Stimulated activated CD8-positive, alpha-beta memory T cell treated with anti-CD3 and anti-CD28 coated beads, Interleukin-15, amount 100 ng/mL, for 24 hours (primary cell): Measurements from ENCODE around the gene BANF2.

Source experiments
- DNase-seq: peaks from one replicate; pipeline ENCODE4 v3.0.0-alpha.2; 2020; ENCODE audit warnings: low read depth

Gene BANF2

DNA sequence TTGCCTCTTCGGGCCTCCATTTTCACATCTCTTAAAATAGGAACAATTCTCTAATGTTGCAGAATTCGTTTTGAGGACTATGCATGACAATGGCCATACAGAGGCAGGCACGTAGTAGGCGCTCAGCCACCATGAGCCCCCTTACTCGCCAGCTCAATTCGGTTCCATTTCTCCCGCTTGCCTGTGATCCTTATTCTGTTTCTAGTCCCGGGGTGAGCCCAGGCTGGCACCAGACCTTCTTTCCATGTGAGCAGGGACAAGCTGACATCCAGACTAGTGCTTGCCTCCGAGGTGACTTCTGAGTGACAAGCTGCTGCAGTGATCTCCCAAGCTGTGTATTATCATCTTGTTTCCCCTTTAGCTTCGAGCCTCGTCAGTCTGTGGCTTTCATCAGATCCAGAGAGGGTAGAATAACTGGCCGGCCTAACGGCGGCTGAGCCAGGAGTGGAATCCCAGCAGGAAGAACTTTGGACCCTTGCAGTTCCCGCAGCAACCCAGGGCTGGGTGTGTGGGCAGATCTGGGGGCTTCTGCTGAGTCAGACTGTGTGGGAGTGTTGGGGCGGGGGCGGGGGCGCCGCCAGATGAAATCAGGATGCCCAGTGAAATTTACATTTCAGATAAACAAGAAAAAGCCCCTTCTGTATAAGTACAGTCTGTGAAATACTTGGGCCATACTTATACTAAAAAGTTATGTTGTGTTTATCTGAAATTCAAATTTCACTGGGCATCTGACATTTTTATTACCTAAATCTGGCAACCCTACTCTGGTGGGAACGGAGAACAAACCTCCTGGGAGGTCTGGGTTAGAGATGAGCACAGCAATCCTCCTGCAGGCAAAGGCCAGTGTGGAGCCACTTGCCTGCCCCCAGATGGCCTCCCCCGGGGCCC, 10.9 kb downstream of the BANF2 start:
- no peak for DNase-seq

DNA sequence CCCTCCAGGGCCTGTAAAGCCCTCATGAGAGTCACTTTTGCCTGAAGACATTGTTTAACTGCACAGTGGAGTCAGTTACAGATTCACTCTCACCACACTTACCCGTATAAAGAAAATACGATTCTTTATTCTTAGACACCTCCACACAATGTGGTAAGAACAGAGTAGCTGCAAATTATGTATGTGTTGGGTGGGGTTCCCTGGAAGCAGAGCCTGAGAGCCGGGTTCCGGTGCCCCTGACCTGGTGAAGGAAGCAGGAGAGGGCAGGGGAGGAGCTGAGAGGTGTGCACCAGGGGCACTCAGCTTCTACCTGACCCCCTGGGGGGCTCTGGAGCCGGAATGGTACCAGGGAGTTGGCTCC, 11.5 kb downstream of the BANF2 start:
- DNase-seq = no peak

DNA sequence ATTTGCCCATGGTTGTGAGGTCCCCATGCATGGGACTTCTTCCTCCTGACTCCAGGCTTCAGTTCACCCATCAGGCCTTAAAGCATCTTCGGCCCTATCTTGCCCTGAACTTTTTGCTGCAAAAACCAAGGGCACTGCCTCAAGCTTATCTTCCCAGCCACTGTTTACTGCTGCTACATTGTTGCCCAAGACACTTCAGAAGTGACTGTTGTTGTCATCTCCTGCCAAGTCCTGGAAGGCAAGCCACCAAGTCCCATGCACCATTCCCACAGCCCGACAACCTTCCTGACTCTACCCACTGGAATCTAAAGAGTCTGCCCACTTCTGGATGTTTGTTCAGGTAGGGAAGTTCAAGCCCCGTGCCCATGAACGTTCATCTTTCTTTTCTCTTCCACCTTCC, 12.4 kb downstream of the BANF2 start:
- DNase-seq = no peak

DNA sequence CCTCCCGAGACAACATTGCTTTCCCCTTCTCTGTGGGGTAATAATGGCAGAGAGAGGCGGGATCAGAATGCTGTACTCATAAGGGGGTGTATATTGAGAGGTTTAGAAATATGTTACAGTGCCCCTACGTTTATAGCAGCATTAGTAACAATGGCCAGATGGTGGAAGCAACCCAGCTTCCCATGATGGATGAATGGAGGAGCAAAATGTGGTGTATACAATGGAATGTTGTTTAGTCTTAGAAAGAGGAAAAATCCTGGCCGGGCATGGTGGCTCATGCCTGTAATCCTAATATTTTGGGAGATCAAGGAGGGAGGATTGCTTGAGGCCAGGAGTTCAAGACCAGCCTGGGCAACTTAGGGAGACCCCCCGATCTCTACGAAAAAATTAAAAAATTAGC, 12.9 kb downstream of the BANF2 start:
- DNase-seq = no peak

DNA sequence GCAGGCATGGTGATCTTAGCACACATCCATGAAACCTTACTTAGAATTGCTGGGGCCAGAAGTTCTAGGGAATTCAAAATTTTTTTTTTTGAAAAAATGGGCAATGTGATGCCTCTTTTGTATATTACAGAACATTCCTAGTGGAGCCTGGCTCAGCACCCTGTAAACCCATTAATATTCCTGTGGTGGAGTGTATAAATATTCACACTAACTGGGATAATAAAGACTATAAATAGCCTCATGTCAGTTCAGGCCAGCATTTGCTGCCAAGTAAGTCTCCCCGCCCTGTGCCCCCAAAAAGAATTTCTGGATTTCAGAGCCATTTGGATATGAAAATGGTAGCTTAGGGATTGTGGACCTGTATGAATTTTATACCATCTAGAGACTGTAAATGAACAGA, 14.8 kb downstream of the BANF2 start:
- DNase-seq = no peak

DNA sequence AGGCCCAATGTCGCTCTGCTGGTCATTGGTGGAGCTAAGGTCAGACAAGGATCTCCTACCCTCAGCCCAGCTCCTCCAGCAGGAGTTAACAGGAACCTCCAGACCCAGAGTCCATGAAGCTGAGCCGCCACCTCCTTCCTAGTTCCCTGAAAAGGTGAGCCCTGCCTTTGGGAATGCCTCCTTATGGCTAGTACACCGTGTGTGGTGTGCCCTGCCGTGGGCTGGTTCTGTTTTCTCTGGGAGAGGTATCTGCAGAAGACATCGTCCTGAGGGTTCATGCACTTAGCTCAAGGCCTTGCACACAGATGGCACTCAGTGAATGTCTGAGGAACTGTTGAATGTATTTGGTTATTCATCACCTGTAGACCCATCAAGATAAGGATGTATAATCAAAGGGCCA, 15.3 kb downstream of the BANF2 start:
- no peak for DNase-seq

DNA sequence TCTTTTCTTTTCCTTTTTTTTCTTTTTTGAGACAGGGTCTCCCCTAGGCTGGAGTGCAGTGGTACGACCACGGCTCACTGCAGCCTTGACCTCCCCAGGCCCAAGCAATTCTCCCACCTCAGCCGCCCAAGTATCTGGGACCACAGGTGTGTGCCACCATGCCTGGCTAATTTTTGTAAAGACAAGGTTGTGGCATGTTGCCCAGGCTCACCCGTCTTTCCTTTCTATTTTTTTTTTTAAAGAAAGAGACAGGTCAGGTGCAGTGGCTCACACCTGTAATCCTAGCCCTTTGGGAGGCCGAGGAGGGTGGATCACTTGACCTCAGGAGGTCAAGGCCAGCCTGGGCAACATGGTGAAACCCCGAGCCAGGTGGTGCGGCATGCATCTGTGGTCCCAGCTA, 16.6 kb downstream of the BANF2 start:
- no peak for DNase-seq

DNA sequence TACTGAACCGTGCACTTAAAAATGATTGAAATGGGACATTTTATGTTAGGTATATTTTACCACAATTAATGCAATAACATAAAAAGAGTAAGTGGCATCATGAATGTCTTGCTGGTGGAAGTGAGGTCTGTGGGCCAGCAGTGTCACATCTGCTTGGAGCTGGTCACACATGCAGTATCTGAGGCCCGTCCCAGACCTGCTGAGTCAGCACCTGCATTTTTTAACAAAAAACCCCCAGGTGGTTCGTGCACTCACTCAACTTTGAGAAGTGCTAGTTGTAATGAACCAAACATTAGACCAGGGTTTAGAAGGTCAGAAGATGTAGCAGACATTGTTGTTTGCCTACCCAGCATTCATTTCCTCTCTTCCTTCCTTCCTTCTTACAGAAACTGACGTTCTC, 21.0 kb downstream of the BANF2 start:
- DNase-seq = no peak

DNA sequence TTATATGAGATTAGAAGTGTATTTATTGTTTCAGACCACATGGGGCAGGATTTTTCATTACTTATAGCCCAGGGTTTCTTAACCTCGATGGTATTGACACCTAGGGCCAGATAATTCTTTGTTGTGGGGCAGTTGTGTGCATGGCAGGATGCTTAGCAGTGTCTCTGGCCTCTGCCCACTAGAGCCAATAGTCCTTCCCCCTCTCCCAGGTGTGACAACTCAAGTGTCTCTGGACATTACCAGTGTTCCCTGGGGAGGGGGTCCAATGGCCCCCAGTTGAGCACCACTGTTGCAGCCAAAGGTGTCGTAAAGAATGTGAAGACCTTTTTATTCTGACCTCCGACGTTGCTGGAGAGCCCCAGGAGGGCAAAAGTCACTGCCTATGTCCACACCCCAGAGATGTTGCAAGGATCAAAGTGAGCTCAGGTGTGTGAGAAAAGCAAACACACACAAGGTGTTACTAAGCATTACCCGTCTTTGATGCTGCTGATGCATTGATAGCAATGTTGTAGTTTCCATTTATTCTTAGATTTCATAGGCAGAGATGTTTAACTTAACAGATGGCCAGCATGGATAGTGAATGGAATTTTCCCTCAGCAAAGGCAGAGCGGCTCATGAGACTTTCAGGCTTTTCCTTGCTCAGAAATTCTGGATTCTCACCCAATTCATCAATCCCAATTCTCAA, 22.2 kb downstream of the BANF2 start:
- DNase-seq = no peak

DNA sequence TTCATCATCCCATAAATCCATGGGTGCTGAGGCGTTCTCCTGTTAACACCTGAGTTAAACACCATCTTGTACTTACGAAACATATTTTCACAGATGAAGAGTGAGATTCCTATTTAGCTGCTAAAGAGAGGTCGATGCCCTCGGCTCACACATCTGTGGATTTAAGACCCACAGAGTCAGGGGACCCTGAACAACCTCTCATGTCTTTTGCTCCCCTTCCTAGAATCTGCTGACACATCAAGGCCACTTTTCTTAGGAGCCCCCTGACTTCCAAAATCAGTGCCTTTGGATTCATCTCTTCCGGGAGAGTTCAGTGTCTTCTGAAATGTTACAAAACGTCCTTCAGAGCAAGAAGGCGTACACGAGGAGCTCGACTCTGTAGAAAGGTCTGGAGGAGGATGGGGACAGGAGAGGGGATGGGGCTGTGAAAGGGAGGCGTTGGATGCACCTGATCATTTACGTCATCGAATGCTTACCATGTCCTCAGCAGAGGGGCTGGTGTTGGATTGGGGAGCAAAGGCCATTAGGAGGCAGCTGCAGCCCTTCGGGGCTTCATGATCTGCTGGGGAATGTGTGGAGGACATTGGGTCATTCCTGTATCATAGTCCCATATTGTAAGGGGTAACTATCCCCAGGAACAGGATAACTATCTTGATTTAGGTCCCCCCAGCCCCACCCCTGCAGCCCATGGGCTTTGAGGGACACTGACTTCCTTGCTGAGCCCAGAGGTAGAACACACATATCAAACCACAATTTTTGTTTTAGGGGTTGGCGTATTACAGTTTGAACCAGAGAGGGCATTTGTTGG, 22.9 kb downstream of the BANF2 start:
- no peak for DNase-seq

DNA sequence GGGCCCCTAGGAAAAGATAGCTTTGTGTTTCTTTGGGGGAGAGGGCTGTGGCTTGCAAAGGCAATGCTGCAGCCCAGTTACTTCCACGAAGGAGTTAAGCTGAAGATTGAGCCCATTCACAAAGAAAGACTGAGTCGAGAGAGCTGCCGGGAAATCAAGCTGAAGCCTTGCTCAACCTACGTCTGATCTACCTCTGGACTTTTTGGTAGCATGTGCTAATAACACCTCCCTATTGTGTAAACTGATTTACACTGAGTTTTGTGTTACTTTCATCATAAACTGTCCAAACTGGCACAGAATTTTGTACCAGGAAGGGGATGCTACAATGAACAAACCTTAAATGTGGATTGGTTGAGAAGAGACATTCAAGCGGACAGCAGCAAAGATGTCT, 23.5 kb downstream of the BANF2 start:
- no peak for DNase-seq

DNA sequence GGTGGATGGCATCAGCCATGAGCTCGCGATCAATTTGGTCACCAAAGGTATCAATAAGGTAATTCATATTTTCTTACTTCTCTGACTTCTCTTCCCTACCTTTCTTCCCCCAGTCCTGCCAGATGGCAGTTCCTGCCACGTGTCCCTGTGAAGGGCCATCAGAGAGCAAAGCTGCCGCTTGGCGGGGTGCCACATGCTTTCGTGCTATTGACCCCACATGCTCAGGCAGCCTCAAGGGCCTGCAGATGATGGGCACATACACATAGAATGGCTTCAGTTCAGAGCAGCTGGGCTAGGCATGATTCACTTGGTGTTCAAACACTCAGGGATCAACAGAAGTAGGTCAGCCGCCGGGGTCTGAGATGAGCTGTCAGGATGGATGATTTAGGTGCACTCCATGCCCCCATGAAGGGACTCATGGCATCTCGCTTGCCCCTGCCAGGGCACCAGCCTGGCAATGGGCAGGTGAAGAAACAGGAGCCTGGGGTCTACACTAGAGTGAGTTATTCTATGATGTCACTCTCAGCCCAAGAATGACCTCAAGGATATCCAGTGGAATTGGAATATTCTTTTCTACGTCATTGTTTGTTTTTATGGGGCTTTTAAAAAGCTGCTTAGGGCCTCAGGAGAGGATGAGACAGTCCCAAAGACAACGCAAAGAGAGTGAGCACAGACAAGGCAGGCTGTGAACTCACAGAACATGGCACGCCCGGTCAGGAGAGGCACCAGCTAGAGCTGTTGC, 25.5 kb downstream of the BANF2 start:
- no peak for DNase-seq

DNA sequence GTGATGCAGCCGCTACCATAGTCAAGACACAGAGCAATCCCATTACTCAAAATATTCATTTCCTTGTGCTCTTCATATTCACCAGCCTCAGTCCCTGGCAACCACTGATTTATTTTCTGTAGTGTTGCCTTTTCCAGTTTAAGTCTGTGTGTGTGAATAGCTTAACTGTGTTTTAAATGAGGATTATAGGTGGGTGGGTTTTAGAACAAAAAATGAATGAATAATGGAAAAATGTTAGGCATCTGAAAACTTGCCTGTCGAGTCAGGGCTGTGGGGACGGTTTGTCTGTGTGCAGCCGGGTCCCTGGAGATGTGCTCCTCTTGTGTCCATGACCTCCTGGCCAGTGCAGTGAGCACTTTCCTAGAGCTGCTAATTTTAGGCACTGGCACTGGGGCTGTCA, 27.1 kb downstream of the BANF2 start:
- DNase-seq = no peak

DNA sequence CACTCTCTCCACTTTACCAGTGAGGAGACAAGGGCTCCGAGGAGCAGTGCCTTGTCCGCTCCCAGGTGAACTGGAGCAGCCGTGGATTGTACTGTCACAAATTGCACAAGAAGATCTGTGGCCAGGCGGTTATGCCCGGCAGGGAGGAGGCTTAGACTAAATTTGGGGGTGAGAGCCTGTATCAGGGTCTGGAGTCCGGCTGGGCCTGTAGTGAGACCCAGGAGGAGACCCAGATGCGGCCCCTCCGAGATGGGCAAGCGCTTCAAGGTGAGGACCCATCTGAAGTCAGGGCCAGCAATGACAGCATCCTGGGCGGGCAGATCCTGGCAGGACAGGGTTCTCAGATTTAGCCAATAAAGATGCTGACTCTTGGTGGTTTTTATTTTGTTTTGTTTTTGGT, 27.6 kb downstream of the BANF2 start:
- DNase-seq = no peak

DNA sequence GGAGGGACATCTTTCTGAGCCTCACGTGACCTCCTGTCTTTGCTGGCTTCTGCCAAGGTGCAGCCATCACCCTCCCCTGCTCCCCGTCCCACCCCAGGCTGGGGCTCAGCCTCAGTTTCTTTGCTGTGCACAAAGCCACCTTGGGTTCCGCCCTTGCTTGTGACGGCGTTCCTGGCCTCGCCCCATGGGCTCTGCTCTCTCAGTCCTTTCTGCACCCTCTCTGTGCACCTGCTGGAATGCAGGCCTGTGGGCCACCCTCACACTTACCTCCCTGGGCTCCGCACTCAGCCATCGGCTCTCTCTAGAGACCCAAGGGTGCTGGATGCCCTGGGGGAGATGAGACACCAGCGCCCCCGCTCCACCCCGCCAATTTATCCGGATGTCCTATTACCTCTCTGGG, 28.3 kb downstream of the BANF2 start:
- no peak for DNase-seq

DNA sequence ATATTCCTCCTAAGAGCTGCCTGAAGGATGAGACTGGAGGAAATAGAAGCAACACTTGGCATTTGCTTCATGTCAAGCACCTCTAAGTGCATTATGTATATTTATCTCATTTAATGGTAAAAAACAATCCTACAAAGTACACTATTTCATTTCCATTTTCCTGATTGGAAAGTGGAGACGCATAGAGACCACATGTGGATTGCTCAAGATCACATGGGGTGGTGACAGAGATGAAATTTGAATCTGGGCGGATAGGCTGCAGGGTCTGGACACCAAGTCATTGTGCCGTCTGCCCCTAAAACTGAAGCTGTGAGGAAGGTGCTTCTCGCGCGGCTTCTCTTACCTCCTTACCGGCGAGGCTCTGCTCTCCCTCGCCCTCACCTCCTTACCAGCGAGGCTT, 30.3 kb downstream of the BANF2 start:
- no peak for DNase-seq

DNA sequence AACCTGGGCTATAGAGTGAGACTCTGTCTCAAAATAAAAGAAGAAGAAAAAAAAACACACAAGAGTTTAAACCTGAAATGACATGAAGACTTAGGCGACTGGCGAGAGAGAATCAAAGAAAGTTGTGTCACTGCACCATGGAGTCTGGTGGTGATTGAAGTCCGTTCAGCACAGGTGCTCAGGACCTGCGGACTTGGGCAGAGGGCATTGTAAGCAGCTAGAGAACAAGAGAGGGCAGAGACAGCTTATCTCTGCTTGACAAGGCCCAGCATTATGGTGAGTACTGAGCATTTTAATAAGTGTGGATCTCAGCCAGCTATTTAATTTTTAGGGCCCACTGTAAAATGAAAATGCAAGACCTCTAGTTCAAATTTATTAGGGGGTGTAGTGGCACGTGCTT, 31.5 kb downstream of the BANF2 start:
- no peak for DNase-seq

DNA sequence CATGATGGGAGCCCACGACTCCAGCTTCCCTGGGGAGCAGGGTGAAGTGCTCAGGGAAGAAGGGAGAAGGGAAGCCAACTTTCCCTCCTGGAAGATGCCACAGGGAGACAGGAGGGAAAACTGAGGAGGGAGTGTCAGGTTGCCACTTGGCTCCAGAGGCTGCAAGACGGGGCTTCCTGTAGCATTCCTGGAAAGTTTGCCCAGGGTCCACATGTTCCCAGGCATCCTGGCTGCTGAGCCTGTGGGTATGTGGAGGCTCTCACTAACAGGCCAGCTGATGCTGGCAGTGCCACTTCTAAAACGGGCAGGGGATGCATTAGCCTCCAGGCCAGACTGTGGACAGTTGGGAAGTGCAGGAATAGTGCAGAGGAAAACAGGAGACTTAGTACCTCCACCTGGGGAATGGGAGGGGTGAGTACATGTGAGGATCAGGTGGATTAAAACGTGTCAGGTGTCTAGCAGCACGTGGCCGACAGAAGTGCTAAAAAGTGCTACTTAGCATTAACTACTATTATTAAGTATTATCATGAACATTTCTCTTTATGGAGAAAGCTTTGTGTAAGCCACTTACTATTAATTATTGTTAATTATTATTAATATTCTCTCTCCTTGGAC, 33.2 kb downstream of the BANF2 start:
- DNase-seq = no peak

DNA sequence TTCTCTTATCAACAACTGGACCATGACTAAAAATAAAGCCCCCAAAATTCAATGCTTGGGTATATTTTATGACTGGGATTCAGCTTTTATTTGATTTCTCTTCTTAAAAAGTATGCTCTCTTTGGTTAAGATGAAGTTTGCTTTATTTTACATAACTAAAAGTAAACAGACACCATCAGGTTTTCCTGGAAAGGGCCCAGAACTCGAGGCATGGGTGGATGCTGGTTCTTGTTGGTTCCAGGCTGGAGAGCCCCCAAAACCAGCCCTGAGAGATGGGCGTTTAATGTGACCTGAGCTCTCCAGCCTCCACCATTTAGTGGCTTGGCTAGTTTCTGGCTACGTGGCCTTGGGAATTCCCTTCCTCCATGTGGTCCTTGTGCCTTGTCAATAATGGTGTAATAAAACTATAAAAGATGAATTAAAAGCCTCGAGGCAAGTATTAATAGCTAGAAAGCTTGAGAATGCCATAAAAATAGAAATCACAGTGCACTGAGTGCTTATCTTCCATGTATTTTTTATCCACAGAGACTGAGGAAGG, 34.1 kb downstream of the BANF2 start:
- DNase-seq = no peak

DNA sequence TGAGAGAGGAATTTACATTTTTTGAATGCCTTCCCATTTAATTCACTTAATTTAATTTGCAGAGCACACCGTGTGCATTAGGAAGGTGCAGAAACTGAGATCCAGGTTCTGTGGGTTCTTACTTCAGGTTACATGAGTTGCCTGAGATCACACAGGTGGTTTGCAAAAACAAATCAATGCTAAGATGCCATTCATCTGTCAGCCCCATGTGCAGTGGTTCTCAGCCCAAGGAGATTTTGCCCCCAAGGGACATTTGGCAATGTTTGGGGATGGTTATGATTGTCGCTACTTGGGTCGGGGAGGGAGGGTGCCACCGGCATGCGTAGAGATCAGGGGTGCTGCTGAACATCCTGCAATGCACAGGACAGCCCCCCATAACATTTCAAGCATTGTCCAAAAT, 34.6 kb downstream of the BANF2 start:
- DNase-seq = no peak

DNA sequence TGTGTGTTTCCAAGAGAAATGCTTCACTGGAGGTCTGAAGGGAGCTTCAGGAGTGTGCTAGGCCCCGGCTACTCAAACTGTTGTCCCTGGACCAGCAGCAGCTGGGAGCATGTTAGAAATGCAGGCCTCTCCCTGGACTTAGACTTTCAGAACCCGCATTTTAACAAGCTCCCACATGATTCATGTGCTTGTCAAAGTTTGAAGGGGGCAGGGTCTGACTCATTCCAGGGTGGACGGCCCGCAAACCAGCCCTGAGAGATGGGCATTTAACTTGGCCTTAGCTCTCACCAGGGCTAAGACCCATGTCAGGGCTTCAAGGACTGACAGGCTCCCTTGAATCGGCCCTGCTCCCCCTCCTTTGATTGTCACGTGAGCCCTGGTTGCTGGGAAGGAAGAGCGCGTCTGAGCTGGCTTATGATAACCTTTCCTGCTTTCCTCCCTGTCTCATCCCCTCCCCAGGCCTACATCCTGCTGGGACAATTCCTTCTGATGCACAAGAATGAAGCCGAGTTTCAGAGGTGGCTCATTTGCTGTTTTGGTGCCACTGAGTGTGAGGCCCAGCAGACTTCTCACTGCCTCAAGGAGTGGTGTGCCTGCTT, 35.5 kb downstream of the BANF2 start:
- DNase-seq = no peak
